ENCODE results near the gene CFAP77.

DNA sequence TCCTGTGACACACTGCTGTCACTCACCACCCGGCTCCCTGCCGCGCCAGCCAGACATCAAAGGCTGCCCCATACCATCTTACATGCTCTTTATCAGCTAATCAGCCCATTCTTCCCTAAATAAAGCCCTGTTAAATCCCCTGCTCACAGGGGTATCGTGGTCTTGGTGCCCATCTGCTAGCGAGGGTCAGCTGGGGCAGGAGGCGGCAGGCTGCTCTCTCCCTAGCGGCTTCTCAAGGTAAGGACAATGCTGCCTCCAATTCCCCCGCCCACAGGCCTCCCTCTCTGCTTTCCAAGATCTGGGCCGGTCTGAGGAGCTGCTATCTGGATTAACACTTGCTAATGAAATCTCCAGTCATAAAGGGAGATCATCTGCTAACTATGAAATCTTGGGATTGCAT is 199.2 kb downstream of the CFAP77 start:
- TF ChIP-seq, protein P1, sequence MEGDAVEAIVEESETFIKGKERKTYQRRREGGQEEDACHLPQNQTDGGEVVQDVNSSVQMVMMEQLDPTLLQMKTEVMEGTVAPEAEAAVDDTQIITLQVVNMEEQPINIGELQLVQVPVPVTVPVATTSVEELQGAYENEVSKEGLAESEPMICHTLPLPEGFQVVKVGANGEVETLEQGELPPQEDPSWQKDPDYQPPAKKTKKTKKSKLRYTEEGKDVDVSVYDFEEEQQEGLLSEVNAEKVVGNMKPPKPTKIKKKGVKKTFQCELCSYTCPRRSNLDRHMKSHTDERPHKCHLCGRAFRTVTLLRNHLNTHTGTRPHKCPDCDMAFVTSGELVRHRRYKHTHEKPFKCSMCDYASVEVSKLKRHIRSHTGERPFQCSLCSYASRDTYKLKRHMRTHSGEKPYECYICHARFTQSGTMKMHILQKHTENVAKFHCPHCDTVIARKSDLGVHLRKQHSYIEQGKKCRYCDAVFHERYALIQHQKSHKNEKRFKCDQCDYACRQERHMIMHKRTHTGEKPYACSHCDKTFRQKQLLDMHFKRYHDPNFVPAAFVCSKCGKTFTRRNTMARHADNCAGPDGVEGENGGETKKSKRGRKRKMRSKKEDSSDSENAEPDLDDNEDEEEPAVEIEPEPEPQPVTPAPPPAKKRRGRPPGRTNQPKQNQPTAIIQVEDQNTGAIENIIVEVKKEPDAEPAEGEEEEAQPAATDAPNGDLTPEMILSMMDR (IDR thresholded peaks at IDR 0.05; ENCODE audit: insufficient read depth, low read length), result no peak
- TF ChIP-seq SPI1 (IDR thresholded peaks at IDR 0.05; ENCODE audit: borderline replicate concordance, low read depth), result no peak
